Activated B cell treated with CpG ODN at 0.5 μM for 24 hours (primary cell): ENCODE results near the gene SCFD1. TPM values are rescaled to one million over a fixed set of nuclear protein-coding genes. Genes with fewer than 3 reads are reported as not detected.

Source experiments
- ATAC-seq: fragments of 200-7000 bp; cut with Tn5 transposase; one replicate; pipeline ENCODE4 v1.10.0; 2021; ENCODE audit warnings: low read depth, mild to moderate bottlenecking, moderate library complexity
- CTCF ChIA-PET: fragments of 350-600 bp; sonication (Branson Sonifier 250); formaldehyde crosslinking; loops from one replicate; lab custom pipeline; 2021; ENCODE audit warnings: antibody characterized with exemption; lab: Charles Lee
- POLR2A ChIA-PET: fragments of 350-600 bp; sonication (Branson Sonifier 250); formaldehyde crosslinking; loops from one replicate; lab custom pipeline; 2021; ENCODE audit warnings: antibody characterized with exemption; lab: Charles Lee
- DNase-seq: peaks from one replicate; pipeline ENCODE4 v3.0.0; 2022
- H3K27ac Mint-ChIP-seq: one replicate; pipeline ENCODE4 v1.8.0; 2020; ENCODE audit warnings: mixed read lengths
- H3K27me3 Mint-ChIP-seq: one replicate; pipeline ENCODE4 v1.8.0; 2021; ENCODE audit warnings: mixed read lengths
- H3K36me3 Mint-ChIP-seq: one replicate; pipeline ENCODE4 v1.8.0; 2021; ENCODE audit warnings: low read depth, mixed read lengths
- H3K4me1 Mint-ChIP-seq: one replicate; pipeline ENCODE4 v1.8.0; 2021; ENCODE audit warnings: mixed read lengths
- H3K4me3 Mint-ChIP-seq: one replicate; pipeline ENCODE4 v1.8.0; 2020; ENCODE audit warnings: mild to moderate bottlenecking, mixed read lengths
- H3K9me3 Mint-ChIP-seq: one replicate; pipeline ENCODE4 v1.8.0; 2020; ENCODE audit warnings: mixed read lengths
- intact Hi-C: fragments of 100-400 bp; cut with micrococcal nuclease; formaldehyde crosslinking; loops from one replicate; pipeline ENCODE4 v1.15.1; 2024
- total RNA-seq: library from RNA; stranded (reverse); gene quantifications from 2 replicates; pipeline ENCODE4 v1.2.3, GENCODE V29; 2022
- TF ChIP-seq, protein P1 (sequence below): fragments of 200-600 bp; IDR thresholded peaks from one replicate; pipeline ENCODE4 v1.8.0; 2022; ENCODE audit warnings: antibody characterized with exemption, mild to moderate bottlenecking

SCFD1 gene
- total RNA-seq, 1 donor from 2014 or later: 83.6 TPM

GRCh38 chr14:30580616-30581282, 41.4 kb upstream of the SCFD1 start:
- ChIA-PET POLR2A (no interaction called here), CTCF (no interaction called here)
- Mint-ChIP-seq H3K27me3 (no peaks in the 10 kb centered on the region), H3K4me1 (peaks cover 20% of the 10 kb centered on the region), H3K9me3 (peaks cover 3% of the 10 kb centered on the region), H3K36me3 (peaks cover 34% of the 10 kb centered on the region), H3K27ac (no peak overlapping the region), H3K4me3 (no peak overlapping the region)
- intact Hi-C loops: no loop called here
- no peak for ATAC-seq
- TF ChIP-seq, protein P1, sequence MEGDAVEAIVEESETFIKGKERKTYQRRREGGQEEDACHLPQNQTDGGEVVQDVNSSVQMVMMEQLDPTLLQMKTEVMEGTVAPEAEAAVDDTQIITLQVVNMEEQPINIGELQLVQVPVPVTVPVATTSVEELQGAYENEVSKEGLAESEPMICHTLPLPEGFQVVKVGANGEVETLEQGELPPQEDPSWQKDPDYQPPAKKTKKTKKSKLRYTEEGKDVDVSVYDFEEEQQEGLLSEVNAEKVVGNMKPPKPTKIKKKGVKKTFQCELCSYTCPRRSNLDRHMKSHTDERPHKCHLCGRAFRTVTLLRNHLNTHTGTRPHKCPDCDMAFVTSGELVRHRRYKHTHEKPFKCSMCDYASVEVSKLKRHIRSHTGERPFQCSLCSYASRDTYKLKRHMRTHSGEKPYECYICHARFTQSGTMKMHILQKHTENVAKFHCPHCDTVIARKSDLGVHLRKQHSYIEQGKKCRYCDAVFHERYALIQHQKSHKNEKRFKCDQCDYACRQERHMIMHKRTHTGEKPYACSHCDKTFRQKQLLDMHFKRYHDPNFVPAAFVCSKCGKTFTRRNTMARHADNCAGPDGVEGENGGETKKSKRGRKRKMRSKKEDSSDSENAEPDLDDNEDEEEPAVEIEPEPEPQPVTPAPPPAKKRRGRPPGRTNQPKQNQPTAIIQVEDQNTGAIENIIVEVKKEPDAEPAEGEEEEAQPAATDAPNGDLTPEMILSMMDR: no peak
- no peak for DNase-seq

GRCh38 chr14:30581283-30581625, 40.9 kb upstream of the SCFD1 start:
- no peak overlapping the region for H3K27ac Mint-ChIP-seq
- H3K4me3 Mint-ChIP-seq: no peak overlapping the region
- ATAC-seq (no peak), DNase-seq (no peak)
- H3K9me3 Mint-ChIP-seq: peaks cover 3% of the 10 kb centered on the region
- H3K27me3 Mint-ChIP-seq: no peaks in the 10 kb centered on the region
- H3K4me1 Mint-ChIP-seq: peaks cover 15% of the 10 kb centered on the region
- POLR2A ChIA-PET: no interaction called here
- CTCF ChIA-PET: no interaction called here
- TF ChIP-seq, protein P1: no peak
- intact Hi-C loops: no loop called here
- H3K36me3 Mint-ChIP-seq: peaks cover 39% of the 10 kb centered on the region

DNA sequence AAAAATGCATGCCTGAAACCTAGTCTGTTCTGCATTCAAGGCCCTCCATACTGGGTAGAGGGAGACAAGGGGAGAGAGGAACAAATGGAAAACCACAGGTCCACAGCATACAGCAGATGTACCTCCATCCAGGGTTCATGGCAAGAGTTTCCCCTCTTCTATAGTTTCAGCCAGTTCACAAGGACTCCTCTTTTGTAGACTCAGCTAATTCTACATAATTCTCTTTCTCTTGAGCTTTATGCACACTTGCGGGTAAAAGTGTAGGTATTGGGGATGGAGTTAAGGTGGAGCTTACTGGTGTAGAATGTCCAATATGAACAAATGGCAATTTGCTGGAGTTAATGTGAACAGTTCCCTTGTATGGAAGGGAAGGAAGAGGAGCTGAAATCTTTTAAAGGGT, 39.7 kb upstream of the SCFD1 start:
- intact Hi-C loops: no loop called here
- no peak for ATAC-seq
- DNase-seq: no peak
- TF ChIP-seq, protein P1: no peak
- Mint-ChIP-seq H3K9me3 (peaks cover 3% of the 10 kb centered on the region), H3K4me3 (no peak overlapping the region), H3K36me3 (peaks cover 44% of the 10 kb centered on the region), H3K27me3 (no peaks in the 10 kb centered on the region), H3K4me1 (peaks cover 10% of the 10 kb centered on the region), H3K27ac (no peak overlapping the region)
- ChIA-PET CTCF (interaction anchor here (0.9 kb wide), 1 partner anchor 17 kb away, joined by 3 read pairs; no protein-coding TSS in a partner anchor), POLR2A (no interaction called here)

- POLR2A ChIA-PET: interaction anchor here (0.5 kb wide), 1 partner anchor 13 kb away, joined by 4 read pairs; no protein-coding TSS in a partner anchor
- H3K27me3 Mint-ChIP-seq: no peaks in the 10 kb centered on the region
- H3K4me1 Mint-ChIP-seq: no peaks in the 10 kb centered on the region
- CTCF ChIA-PET: no interaction called here
- H3K4me3 Mint-ChIP-seq: no peak overlapping the region
- ATAC-seq (no peak), DNase-seq (no peak)
- peaks cover 51% of the 10 kb centered on the region for H3K36me3 Mint-ChIP-seq
- intact Hi-C loops: no loop called here
- TF ChIP-seq, protein P1: no peak
- H3K27ac Mint-ChIP-seq: no peak overlapping the region
- peaks cover 3% of the 10 kb centered on the region for H3K9me3 Mint-ChIP-seq
Observed at GRCh38 chr14:30584058-30584630, 38.0 kb upstream of the SCFD1 start.

DNA sequence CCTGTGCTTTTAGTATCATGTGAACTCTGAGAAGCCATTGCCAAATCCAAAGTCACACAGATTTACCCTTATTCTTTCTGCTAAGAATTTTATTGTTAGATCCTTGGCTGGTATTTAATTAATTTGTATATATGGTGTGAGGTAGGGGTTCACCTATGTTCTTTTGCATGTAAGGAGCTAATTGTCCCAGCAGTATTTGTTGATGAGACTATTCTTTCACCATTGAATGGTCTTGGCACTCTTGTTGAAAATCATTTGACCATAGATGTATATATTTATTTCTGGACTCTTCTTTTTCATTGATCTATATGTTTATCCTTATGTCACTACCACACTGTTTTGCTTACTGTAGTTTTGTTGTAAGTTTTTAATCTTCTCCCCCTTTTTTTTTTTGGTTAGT, 36.9 kb upstream of the SCFD1 start:
- ChIA-PET CTCF (interaction anchor here (1.1 kb wide), 1 partner anchor 1669 kb away, joined by 3 read pairs; no protein-coding TSS in a partner anchor), POLR2A (no interaction called here)
- Mint-ChIP-seq H3K4me1 (no peaks in the 10 kb centered on the region), H3K27ac (no peak overlapping the region), H3K4me3 (no peak overlapping the region), H3K9me3 (peaks cover 3% of the 10 kb centered on the region), H3K27me3 (no peaks in the 10 kb centered on the region), H3K36me3 (peaks cover 62% of the 10 kb centered on the region)
- intact Hi-C loops: no loop called here
- ATAC-seq (no peak), DNase-seq (no peak)
- TF ChIP-seq, protein P1: no peak
